Smooth muscle cell (in vitro differentiated cells): ENCODE data around the gene SCAANT1. TPM values are rescaled to one million over a fixed set of nuclear protein-coding genes. Genes with fewer than 3 reads are reported as not detected.
A peak's percentile ranks its signal among the peaks of the same experiment; 100 is the strongest.

Source experiments
- DNase-seq: peaks from one replicate; lab custom pipeline; 2025; ENCODE audit not compliant: unreplicated experiment; lab: John Stamatoyannopoulos, UW
- H2AFZ ChIP-seq: fragments of 200-600 bp; sonication (generic); 2 replicates; pipeline ENCODE4 v1.6.0; 2016; ENCODE audit warnings: antibody characterized with exemption, low read depth, mild to moderate bottlenecking
- H3F3A ChIP-seq: fragments of 200-600 bp; sonication (generic); 2 replicates; pipeline ENCODE4 v1.6.0; 2017; ENCODE audit warnings: antibody characterized with exemption, low read depth
- H3K27ac ChIP-seq: fragments of 200-600 bp; sonication (generic); 2 replicates; pipeline ENCODE4 v1.5.1; 2016; ENCODE audit warnings: low read depth, mild to moderate bottlenecking
- H3K27me3 ChIP-seq: fragments of 200-600 bp; sonication (generic); 2 replicates; pipeline ENCODE4 v1.6.1; 2016; ENCODE audit warnings: low read depth, mild to moderate bottlenecking
- H3K36me3 ChIP-seq: fragments of 200-600 bp; sonication (generic); 2 replicates; pipeline ENCODE4 v1.5.1; 2016; ENCODE audit warnings: low read depth
- H3K4me1 ChIP-seq: fragments of 200-600 bp; sonication (generic); 2 replicates; pipeline ENCODE4 v1.5.1; 2016; ENCODE audit warnings: low read depth
- H3K4me2 ChIP-seq: fragments of 200-600 bp; sonication (generic); 2 replicates; pipeline ENCODE4 v1.6.0; 2016; ENCODE audit warnings: mild to moderate bottlenecking
- H3K4me3 ChIP-seq: fragments of 200-600 bp; sonication (generic); 2 replicates; pipeline ENCODE4 v1.5.1; 2016; ENCODE audit warnings: mild to moderate bottlenecking
- H3K79me2 ChIP-seq: fragments of 200-600 bp; sonication (generic); 2 replicates; pipeline ENCODE4 v1.6.0; 2016; ENCODE audit warnings: low read depth, mild to moderate bottlenecking
- H3K9ac ChIP-seq: fragments of 200-600 bp; sonication (generic); 2 replicates; pipeline ENCODE4 v1.6.0; 2016; ENCODE audit warnings: low read depth
- H3K9me3 ChIP-seq: fragments of 200-600 bp; sonication (generic); replicated peaks from 2 replicates; pipeline ENCODE4 v1.5.1; 2016; ENCODE audit warnings: low read depth
- H4K20me1 ChIP-seq: fragments of 200-600 bp; sonication (generic); 2 replicates; pipeline ENCODE4 v1.6.0; 2016; ENCODE audit warnings: low read depth
- WGBS: methylation state at CpG from one replicate; pipeline ENCODE4 v1.1.7; 2016; ENCODE audit warnings: low lambda C conversion rate; 5-methylcytosine and 5-hydroxymethylcytosine counted together
- polyA plus RNA-seq: library from polyadenylated mRNA; unstranded; fragments of >200 nt; fragmentation: Nextera tagmentation; extraction: Ambion mirVana; gene quantifications from 2 replicates; pipeline ENCODE4 v1.2.1, GENCODE V29; 2016
- small RNA-seq: library from RNA; depleted of rRNA; stranded (forward); fragments of <200 nt; gene quantifications from one replicate; pipeline ENCODE3, GENCODE V24; 2014
- total RNA-seq: library from RNA; depleted of rRNA; stranded (reverse); fragments of >200 nt; gene quantifications from 2 replicates; pipeline ENCODE4 v1.2.3, GENCODE V29; 2014
- TF ChIP-seq, protein P1 (sequence below): fragments of 200-600 bp; sonication (generic); IDR thresholded peaks from 2 replicates; pipeline ENCODE4 v1.5.1; 2017; ENCODE audit warnings: borderline replicate concordance, mild to moderate bottlenecking, antibody characterized with exemption; ENCODE audit not compliant: insufficient read depth, poor library complexity, severe bottlenecking

SCAANT1 gene
- total and polyA plus RNA-seq, 2 experiments from 2014 or later = not detected

DNA sequence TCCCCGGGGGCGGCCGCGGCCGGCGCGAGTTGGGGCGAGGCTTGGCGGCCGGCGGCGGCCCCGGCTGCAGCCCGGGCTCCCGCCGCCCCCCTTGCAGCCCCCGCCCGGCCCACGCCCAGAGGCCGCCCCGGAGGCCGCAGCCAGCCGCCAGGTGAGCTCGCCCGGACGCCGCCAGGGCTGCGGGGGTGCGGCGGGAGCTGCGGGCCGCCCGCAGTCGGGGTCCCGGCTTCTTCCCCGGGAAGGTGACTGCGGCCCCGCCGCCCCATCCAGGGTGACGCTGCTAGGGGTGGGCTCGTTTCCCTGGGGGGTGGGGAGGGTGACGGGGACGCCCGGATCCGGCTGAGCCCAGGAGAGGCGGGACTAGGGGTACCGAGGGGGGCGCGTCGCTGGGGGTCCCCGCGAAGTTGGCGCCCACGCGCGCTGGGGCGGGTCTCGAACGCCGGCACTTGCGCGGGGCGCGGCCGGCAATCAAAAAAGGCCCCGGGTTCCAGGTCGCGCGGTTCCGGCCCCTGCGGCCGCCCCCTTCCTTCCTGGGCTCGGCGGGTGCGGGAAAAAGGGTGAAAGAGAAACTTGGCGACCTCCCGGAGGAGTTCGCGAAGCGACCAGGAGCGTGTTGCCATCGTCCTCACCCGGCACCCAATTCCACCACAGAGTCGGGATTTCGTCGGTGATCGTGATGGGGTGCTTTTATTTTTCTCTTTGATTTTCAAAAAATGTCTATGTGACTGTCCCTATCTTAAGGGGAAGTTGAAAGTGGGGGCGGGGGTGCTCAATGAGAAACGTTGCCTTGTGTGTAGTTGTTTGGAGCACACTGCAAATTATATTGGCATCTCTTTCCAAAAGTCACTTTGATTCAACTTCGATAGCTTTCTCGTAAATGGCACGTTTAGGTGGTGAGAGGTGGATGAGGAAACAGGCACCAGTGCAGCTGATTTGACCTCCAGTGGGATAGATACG lies 47.9 kb downstream of the SCAANT1 start:
- Histone ChIP-seq H3K27me3 (no peaks in the 10 kb centered on the region), H3K9me3 (no peaks in the 10 kb centered on the region), H3K9ac (peak overlapping the region; percentile 80), H3K27ac (no peak overlapping the region), H4K20me1 (peaks cover 8% of the 10 kb centered on the region), H3K4me1 (peaks cover 6% of the 10 kb centered on the region), H3K4me2 (peak overlapping the region; percentile 94), H3K36me3 (no peaks in the 10 kb centered on the region), H3K79me2 (peaks cover 64% of the 10 kb centered on the region), H3K4me3 (peak overlapping the region; percentile 90), H2AFZ (peak overlapping the region; percentile 90), H3F3A (no peaks in the 10 kb centered on the region)
- WGBS = 2% methylated on average over 65 of the region's 93 CpGs
- TF ChIP-seq, protein P1, sequence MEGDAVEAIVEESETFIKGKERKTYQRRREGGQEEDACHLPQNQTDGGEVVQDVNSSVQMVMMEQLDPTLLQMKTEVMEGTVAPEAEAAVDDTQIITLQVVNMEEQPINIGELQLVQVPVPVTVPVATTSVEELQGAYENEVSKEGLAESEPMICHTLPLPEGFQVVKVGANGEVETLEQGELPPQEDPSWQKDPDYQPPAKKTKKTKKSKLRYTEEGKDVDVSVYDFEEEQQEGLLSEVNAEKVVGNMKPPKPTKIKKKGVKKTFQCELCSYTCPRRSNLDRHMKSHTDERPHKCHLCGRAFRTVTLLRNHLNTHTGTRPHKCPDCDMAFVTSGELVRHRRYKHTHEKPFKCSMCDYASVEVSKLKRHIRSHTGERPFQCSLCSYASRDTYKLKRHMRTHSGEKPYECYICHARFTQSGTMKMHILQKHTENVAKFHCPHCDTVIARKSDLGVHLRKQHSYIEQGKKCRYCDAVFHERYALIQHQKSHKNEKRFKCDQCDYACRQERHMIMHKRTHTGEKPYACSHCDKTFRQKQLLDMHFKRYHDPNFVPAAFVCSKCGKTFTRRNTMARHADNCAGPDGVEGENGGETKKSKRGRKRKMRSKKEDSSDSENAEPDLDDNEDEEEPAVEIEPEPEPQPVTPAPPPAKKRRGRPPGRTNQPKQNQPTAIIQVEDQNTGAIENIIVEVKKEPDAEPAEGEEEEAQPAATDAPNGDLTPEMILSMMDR = no peak
- peak; percentile 4 for DNase-seq

DNA sequence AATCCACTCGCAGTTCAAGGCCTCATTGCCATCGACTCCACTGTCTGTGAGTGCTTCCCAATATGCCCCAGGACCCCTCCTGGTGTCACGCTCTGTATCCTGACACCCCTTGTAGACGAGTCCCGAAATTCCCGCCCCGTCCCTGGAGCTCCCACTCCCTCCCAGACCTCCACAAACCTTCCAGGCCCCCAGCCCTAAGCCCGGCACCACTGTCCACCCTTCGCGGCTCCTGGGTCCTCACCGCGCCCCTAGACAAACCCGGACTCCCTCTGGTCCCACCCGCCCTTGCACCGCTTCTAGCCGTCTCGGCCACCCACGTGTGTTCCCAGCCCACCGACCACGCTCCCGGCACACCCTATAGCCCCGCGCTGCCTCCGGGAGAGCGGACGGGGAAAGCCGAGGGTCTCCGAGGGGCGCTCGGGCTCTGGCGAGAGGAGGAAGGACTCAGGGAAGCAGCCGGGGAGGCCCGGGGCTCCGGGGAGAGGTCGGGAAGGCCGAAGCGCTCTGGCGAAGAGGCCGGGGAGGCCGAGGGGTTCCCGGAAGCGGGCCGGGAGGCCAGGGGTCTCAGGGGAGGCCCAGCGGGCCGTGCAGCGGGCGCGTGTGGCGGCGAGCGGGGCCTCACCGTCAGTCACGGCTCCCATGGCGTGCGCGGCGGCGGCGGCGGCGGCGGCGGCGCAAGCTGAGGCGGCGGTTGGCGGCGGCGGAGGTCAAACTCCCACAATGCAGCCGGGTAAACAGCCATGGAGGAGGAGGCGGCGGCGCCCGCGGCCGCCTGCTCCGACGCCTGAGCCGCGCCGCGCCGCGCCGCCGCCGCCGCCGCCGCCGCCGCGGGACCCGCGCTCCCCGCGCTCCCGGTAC lies 48.8 kb downstream of the SCAANT1 start, which contains the start of the genes ATXN7 and THOC7:
Gene ATXN7 (plus strand): TSS at position 718 of the 858 bp plus-strand sequence. CDS start 48,732 bp downstream, outside the sequence.
Gene THOC7 (minus strand): TSS at position 656 of the 858 bp plus-strand sequence. CDS start 15 bp downstream, at position 641.
- Histone ChIP-seq H3K36me3 (no peaks in the 10 kb centered on the region), H3K9ac (peak within 1 kb of the TSS; percentile 93), H3K4me1 (peaks cover 6% of the 10 kb centered on the region), H3F3A (no peaks in the 10 kb centered on the region), H3K4me3 (peak within 1 kb of the TSS; percentile 90), H2AFZ (peak within 1 kb of the TSS; percentile 94), H3K27me3 (no peaks in the 10 kb centered on the region), H3K27ac (peak within 1 kb of the TSS; percentile 67), H4K20me1 (peaks cover 12% of the 10 kb centered on the region), H3K79me2 (peaks cover 62% of the 10 kb centered on the region), H3K4me2 (peak within 1 kb of the TSS; percentile 94), H3K9me3 (no peaks in the 10 kb centered on the region)
- under 1% methylated on average over 21 of the region's 98 CpGs for WGBS
- TF ChIP-seq, protein P1 = no peak
- peak; percentile 51 for DNase-seq

DNA sequence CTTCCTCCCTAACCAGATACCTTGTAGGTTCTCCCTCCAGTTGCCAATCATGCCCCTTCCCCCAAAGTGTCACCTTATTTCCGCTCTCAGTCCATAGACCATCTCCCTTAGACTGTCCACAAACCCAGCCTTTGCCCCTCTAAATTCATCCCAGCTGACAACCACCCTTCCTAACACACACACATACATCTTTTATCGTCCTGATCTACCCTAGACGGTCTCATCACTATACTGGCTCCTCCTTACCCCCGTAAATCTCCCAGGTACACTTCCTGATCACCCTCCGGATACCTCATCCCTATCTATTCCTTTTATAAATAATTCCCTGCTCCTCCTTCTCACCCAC lies 49.4 kb downstream of the SCAANT1 start:
- Histone ChIP-seq H3K27me3 (no peaks in the 10 kb centered on the region), H3K9me3 (no peaks in the 10 kb centered on the region), H3K4me3 (peak overlapping the region; percentile 79), H3K4me1 (peaks cover 6% of the 10 kb centered on the region), H4K20me1 (peaks cover 13% of the 10 kb centered on the region), H3K79me2 (peaks cover 68% of the 10 kb centered on the region), H3F3A (no peaks in the 10 kb centered on the region), H3K4me2 (peak overlapping the region; percentile 89), H2AFZ (peak overlapping the region; percentile 94), H3K36me3 (no peaks in the 10 kb centered on the region), H3K27ac (no peak overlapping the region), H3K9ac (peak overlapping the region; percentile 93)
- 25% methylated on average over 5 of the region's 5 CpGs for WGBS
- TF ChIP-seq, protein P1 = no peak
- no peak for DNase-seq

Small RNA genes lying within 50 kb of the gene (small RNA-seq; reads per million reads assigned to genes)
- gene SCAANT1 = not detected

Other genes with a start within 250 kb of the SCAANT1 start
- not detected in 2 replicates for gene C3orf49, start 93.1 kb downstream of the SCAANT1 start, total RNA-seq
- gene C3orf49, start 93.1 kb downstream of the SCAANT1 start, polyA plus RNA-seq = 0.25 TPM in 1 of 2 replicates, not detected in the other
- gene THOC7, start 48.6 kb downstream of the SCAANT1 start, total RNA-seq = 41.3 and 57.3 TPM in 2 replicates
- gene THOC7, start 48.6 kb downstream of the SCAANT1 start, polyA plus RNA-seq = 57.5 and 59.9 TPM in 2 replicates
- 14.1 and 16.8 TPM in 2 replicates for gene ATXN7, start 48.5 kb downstream of the SCAANT1 start, total RNA-seq
- gene ATXN7, start 48.5 kb downstream of the SCAANT1 start, polyA plus RNA-seq = 3.1 and 3.6 TPM in 2 replicates
- 109 and 113 TPM in 2 replicates for gene PSMD6, start 111.1 kb upstream of the SCAANT1 start, total RNA-seq
- 116 and 119 TPM in 2 replicates for gene PSMD6, start 111.1 kb upstream of the SCAANT1 start, polyA plus RNA-seq